GM18870 (cell line): Measurements from ENCODE around the gene HMCES.

Experiments used
- ATAC-seq: cut with Tn5 transposase; IDR thresholded peaks from one replicate; pipeline ENCODE4 v1.9.1; 2021; ENCODE audit warnings: moderate library complexity; ENCODE audit not compliant: unreplicated experiment

HMCES gene, protein sequence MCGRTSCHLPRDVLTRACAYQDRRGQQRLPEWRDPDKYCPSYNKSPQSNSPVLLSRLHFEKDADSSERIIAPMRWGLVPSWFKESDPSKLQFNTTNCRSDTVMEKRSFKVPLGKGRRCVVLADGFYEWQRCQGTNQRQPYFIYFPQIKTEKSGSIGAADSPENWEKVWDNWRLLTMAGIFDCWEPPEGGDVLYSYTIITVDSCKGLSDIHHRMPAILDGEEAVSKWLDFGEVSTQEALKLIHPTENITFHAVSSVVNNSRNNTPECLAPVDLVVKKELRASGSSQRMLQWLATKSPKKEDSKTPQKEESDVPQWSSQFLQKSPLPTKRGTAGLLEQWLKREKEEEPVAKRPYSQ

DNA sequence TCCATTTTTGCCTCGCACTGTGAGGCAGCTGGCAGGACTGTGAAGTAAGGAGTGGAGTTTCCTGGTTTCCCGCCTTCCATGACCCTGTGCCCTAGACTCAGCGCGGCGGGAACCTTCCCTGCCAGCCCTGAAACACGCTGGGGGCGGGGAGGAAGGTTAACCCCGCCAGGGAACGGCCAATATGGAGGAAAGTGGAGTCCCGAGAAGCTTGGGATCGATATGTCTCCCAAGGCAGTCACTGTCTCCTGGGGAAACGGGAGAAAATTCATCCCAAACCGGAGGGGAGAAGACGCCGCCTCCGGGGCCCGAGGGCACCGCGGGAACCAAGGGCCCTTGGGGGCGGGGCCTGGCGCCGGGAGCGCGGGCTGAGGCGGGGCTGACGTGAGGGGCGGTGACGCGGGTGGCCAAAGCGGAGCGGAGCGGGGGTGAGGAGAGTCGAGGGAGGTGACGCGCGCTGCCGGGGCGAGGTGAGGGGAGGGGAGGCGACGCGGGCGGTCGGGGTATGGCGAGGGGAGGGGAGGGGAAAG is at the start of gene HMCES:
Gene HMCES (plus strand): TSS at position 432 of the 527 bp plus-strand sequence. CDS start 863 bp downstream, outside the sequence.
- ATAC-seq, result no peak

GRCh38 chr3:129228891-129229585 is 49.6 kb upstream of the HMCES start:
- ATAC-seq, result no peak

DNA sequence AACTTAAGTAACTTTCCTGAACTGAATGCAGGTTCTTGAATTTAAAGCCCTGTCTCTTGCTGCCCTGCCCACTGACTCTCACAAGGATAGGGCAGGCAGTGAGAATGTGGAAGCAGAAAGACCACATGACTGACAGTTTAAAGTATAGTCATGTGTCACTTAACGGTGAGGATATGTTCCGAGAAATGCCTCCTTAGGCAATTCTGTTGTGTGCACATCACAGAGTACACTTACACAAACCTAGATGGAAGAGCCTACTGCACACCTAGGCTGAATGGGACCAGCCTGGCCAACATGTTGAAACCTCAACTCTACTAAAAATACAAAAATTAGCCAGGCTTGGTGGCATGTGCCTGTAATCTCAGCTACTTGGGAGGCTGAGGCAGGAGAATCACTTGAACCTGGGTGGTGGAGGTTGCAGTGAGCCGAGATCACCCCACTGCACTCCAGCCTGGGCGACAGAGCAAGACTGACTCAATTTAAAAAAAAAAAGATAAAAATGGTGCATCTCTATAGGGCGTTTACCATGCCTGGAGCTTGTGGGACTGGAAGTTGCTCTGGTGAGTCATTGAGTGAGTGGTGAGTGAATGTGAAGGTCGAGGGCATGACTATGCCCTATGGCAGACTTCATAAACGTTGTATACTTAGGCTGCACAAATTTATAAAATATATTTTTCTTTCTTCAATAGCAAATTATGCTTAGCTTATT is 48.2 kb upstream of the HMCES start:
- no peak for ATAC-seq

- ATAC-seq, result no peak
These were observed 47.1 kb upstream of the HMCES start for GRCh38 chr3:129231331-129232119.

DNA sequence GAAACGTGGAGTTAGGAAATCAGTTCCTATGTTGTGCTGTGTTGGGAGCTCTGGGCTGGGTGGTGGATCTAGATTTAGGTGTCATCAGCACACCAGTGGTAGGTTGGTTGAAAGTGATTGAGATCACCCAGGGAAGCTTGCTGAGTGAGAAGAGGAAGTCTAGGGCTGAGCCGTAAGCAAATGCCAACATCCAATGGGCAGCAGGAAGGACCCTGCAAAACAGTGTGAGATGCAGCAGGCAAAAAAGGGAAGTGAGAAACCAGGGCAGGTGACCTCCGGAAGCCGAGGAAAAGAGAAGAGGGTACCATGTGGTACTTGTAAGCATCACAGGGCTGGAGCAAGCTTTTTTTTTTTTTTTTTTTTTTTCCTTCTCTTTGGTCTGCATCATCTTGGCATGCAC is 45.1 kb upstream of the HMCES start:
- peak; percentile 89 for ATAC-seq

DNA sequence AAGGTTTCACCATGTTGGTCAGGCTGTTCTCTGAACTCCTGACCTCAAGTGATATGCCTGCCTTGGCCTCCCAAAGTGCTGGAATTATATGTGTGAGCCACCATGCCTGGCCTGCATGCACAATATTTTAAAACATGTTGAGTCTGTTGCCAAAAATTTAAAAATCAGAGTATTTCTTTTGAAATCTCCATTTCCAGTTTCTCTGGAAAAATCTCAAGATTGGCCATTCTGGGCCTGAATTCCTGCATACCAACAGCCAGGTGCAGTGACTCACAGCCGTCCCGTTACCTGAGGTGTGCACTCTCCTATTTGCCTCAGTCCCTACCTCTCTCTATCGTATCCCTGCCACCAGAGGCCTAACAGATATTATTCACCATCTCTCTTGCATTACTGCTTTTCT is 44.2 kb upstream of the HMCES start:
- ATAC-seq, result no peak

GRCh38 chr3:129235344-129235917 is 43.2 kb upstream of the HMCES start:
- no peak for ATAC-seq

DNA sequence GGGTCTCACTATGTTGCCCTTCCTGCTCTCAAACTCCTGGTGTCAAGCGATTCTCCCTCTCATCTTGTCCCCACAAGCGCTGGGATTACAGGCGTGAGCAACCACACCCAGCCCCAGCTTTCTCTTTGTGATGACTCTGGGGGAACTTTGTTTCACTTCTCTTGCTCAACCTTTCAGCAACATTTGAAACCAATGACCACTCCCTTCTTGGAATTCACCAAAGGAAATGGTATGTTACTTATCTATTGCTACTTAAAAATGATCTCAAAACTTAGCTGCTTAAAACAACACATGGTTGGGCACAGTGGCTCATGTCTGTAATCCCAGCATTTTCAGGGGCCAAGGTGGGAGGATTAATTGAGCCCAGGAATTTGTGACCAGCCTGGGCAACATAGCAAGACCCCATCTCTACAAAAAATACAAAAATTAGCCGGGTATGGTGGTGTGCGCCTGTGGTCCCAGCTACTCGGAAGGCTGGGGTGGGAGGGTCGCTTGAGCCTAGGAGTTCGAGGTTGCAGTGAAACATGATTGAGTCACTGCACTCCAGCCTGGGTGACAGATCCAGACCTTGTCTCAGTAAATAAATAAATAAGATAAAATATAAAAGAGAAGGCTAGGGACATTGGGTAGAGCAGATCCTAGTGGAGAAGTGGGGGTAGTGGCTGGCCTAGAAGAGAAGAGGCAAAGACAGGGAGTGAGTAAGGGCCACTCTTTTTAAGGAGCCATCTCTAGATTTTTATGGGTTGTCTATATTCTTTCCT is 39.5 kb upstream of the HMCES start:
- no peak for ATAC-seq

DNA sequence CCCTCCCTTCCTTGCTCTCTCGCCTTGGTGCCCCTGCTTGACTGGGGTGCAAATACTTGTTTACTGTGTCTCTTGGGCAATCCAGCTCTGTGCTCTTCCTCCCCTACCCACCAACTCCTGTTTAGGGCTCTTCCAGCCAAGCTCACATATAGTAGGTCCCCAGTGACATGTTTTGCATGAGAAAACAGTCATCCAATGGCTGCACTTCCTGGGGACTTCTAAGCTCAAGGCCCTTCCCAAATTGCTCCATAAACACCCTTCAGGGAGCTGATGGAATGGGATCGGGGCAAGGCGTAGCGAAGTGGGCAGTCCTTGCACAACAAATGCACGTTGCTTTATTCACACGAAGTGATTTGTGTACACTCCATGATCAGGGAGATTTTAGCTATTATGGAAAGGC is 38.7 kb upstream of the HMCES start:
- no peak for ATAC-seq

- no peak for ATAC-seq
These were observed 38.2 kb upstream of the HMCES start for GRCh38 chr3:129240436-129240835.

GRCh38 chr3:129245141-129245540 is 33.5 kb upstream of the HMCES start:
- no peak for ATAC-seq

GRCh38 chr3:129245641-129246306 is 32.9 kb upstream of the HMCES start:
- peak; percentile 61 for ATAC-seq

DNA sequence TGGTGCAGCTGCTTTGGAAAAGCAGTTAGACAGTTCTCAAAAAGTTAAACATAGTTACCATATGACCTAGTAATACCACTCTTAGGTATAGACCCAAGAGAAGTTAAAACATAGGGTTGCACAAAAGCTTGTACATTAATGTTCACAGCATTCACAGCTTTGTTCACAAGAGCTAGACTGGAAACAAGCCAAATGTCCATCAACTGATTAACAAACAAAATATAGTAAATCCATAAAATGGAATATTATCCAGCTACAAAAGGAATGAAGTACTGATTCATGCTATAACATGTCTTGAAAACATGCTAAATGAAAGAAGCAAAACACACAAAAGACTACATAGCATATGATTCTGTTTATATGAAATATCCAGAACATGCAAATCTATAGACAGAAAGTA is 32.0 kb upstream of the HMCES start:
- no peak for ATAC-seq

DNA sequence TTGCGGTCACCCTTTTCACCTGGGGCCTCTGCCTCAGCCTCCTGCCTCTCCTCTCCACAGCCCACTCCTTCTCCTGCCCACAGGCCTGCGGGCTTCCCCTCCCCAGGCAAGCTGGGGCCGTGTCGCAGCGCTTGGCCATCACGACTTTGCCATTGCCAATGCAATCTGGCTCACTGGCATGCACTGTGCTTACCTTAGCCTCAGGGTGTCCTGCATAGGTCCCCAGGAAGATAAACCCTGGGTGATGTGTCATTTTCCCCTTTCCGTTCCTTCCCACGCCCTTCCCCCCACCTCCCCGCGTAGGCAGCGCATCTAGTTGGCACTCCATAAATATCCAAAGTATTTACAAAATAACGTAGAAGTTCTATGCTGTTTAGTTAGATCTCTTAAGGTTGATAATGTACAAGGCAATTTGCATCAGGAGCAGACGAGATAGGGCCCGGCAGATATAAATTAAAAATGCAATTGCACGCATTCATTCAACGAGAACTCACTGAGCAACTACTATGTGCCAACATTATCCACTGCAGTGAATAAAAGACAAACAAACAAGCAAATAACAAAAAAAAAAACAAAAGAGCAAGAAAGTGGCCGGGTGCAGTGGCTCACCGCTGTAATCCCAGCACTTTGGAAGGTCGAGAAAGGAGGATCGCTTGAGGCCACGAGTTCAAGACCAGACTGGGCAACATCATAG is 30.2 kb upstream of the HMCES start:
- ATAC-seq, result no peak

- ATAC-seq, result peak; percentile 62
These were observed 29.2 kb upstream of the HMCES start, which contains the start of gene COPG1 for GRCh38 chr3:129249284-129250065. COPG1 (plus strand) TSS chr3:129249606; CDS start chr3:129249710, 104 bp downstream.

GRCh38 chr3:129252748-129253147 is 25.9 kb upstream of the HMCES start:
- ATAC-seq, result no peak

- ATAC-seq, result no peak
These were observed 24.0 kb upstream of the HMCES start for GRCh38 chr3:129254536-129255230.
